GM21526 (cell line): ENCODE measurements around the gene C1orf74.

ENCODE experiments used
- ATAC-seq: cut with Tn5 transposase; IDR thresholded peaks from one replicate; pipeline ENCODE4 v1.9.1; 2021; ENCODE audit warnings: moderate library complexity; ENCODE audit not compliant: unreplicated experiment, low FRiP score

The C1orf74 gene

GRCh38 chr1:209747580-209748262, 36.6 kb downstream of the C1orf74 start:
- peak; percentile 76 for ATAC-seq

- no peak for ATAC-seq
These were observed 37.8 kb downstream of the C1orf74 start for GRCh38 chr1:209746451-209747165.

- ATAC-seq = no peak
These were observed 41.2 kb downstream of the C1orf74 start for GRCh38 chr1:209743145-209743482.

- ATAC-seq = no peak
These were observed 41.8 kb downstream of the C1orf74 start for GRCh38 chr1:209742409-209743144.

GRCh38 chr1:209741889-209742288, 42.5 kb downstream of the C1orf74 start:
- no peak for ATAC-seq

- no peak for ATAC-seq
These were observed 43.2 kb downstream of the C1orf74 start for GRCh38 chr1:209741193-209741592.

- no peak for ATAC-seq
These were observed 46.1 kb downstream of the C1orf74 start for GRCh38 chr1:209738270-209738669.

- no peak for ATAC-seq
These were observed 47.2 kb downstream of the C1orf74 start for GRCh38 chr1:209737118-209737505.

GRCh38 chr1:209736490-209737117, 47.8 kb downstream of the C1orf74 start:
- ATAC-seq = no peak

- no peak for ATAC-seq
These were observed 50.8 kb downstream of the C1orf74 start for GRCh38 chr1:209733409-209734192.

GRCh38 chr1:209732725-209733124, 51.6 kb downstream of the C1orf74 start:
- ATAC-seq = no peak

- no peak for ATAC-seq
These were observed 54.9 kb downstream of the C1orf74 start for GRCh38 chr1:209729436-209729835.
